HepG2 (cell line): ENCODE measurements around the gene CDKN1C. TPM values are rescaled to one million over a fixed set of nuclear protein-coding genes. Genes with fewer than 3 reads are reported as not detected.

ENCODE experiments used
- ATAC-seq: fragments of 200-7000 bp; cut with Tn5 transposase; 3 replicates; pipeline ENCODE4 v1.9.1; 2020; ENCODE audit warnings: mild to moderate bottlenecking, moderate library complexity
- BruUV-seq: library from RNA; stranded (reverse); fragments of 400-500 nt; replicated peaks from 2 replicates; lab custom pipeline; 2021; lab: Mats Ljungman, UMichigan
- CTCF ChIA-PET: fragments of 300-600 bp; formaldehyde crosslinking; extraction: SDS; loops from one replicate; lab custom pipeline; 2021; ENCODE audit warnings: low total read pairs, inconsistent platforms, low intra/inter-chr PET ratio; lab: Yijun Ruan, JAX
- POLR2A ChIA-PET: fragments of 350-600 bp; sonication (Branson Sonifier 250); formaldehyde crosslinking; loops from one replicate; lab custom pipeline; 2020; ENCODE audit warnings: antibody characterized with exemption, inconsistent platforms; lab: Yijun Ruan, JAX
- DNase-seq: peaks from one replicate; pipeline ENCODE4 v3.0.0-alpha.2; 2015; ENCODE audit warnings: low spot score
- FAIRE-seq: peaks from 3 replicates; lab custom pipeline; 2011; peaks lifted over from hg19 to GRCh38; lab: Jason Lieb, UNC
- H2AFZ ChIP-seq: one replicate; pipeline ENCODE4 v1.6.1; 2011; ENCODE audit warnings: low read length, inconsistent platforms
- H3K27ac ChIP-seq: fragments of 300-600 bp; 3 replicates; pipeline ENCODE4 v1.8.0; 2011; ENCODE audit warnings: mixed run types, mild to moderate bottlenecking, mixed read lengths, low read length, inconsistent platforms; ENCODE audit not compliant: insufficient read depth; ENCODE audit errors: extremely low read length
- H3K27me3 ChIP-seq, 2 experiments: fragments of 200-600 bp in 1 of 2; 2 replicates in 1 of 2; 3 replicates in 1 of 2; pipeline versions ENCODE4 v1.6.0 to v1.8.0; 2011; ENCODE audit warnings: low read length in 2 of 2, mild to moderate bottlenecking in 2 of 2, moderate library complexity in 2 of 2, inconsistent platforms in 1 of 2; ENCODE audit not compliant: insufficient read depth in 2 of 2, control insufficient read depth in 1 of 2
- H3K36me3 ChIP-seq, 2 experiments: fragments of 200-600 bp in 1 of 2; replicated peaks in 1 of 2; 2 replicates in 1 of 2; 3 replicates in 1 of 2; pipeline versions ENCODE4 v1.5.1 to v1.8.0; 2011; ENCODE audit warnings: low read length in 2 of 2, inconsistent platforms in 1 of 2; ENCODE audit not compliant: insufficient read depth in 2 of 2, control insufficient read depth in 1 of 2
- H3K4me1 ChIP-seq: 2 replicates; pipeline ENCODE4 v1.5.1; 2012; ENCODE audit warnings: low read length, inconsistent platforms; ENCODE audit not compliant: insufficient read depth
- H3K4me2 ChIP-seq: 2 replicates; pipeline ENCODE4 v1.6.0; 2011; ENCODE audit warnings: low read depth, low read length, inconsistent platforms
- H3K4me3 ChIP-seq, 3 experiments: fragments of 200-600 bp in 1 of 3; sonication (generic), shearing (Covaris generic) in 1 of 3; replicated peaks in 1 of 3; 2 replicates each; pipeline ENCODE4 v1.5.1; 2011 to 2016; ENCODE audit warnings: low read length in 3 of 3, inconsistent platforms in 2 of 3, low read depth in 2 of 3, mild to moderate bottlenecking in 2 of 3, control low read depth in 1 of 3, mixed read lengths in 1 of 3; ENCODE audit not compliant: insufficient read depth in 1 of 3
- H3K79me2 ChIP-seq: one replicate; pipeline ENCODE4 v1.6.1; 2011; ENCODE audit warnings: low read length, inconsistent platforms; ENCODE audit not compliant: insufficient read depth
- H3K9ac ChIP-seq: 2 replicates; pipeline ENCODE4 v1.6.0; 2011; ENCODE audit warnings: mild to moderate bottlenecking, low read depth, low read length, inconsistent platforms; ENCODE audit not compliant: insufficient read depth
- H3K9me3 ChIP-seq: 2 replicates; pipeline ENCODE4 v1.5.1; 2012; ENCODE audit warnings: mild to moderate bottlenecking, low read length
- H4K20me1 ChIP-seq: 2 replicates; pipeline ENCODE4 v1.6.0; 2011; ENCODE audit warnings: inconsistent platforms, mild to moderate bottlenecking, low read length, moderate library complexity; ENCODE audit not compliant: insufficient read depth
- ZNF260 ChIP-seq: sonication (generic); formaldehyde crosslinking; IDR thresholded peaks from 2 replicates; pipeline ENCODE4 v1.4.0; 2020; ENCODE audit warnings: missing genetic modification reagents, low read depth, mild to moderate bottlenecking, borderline replicate concordance
- whole genome bisulfite sequencing: methylation state at CpG from one replicate; pipeline ENCODE4 v1.1.6; 2017; ENCODE audit warnings: low lambda C conversion rate; 5-methylcytosine and 5-hydroxymethylcytosine counted together
- in situ Hi-C: cut with HindIII; loops from 2 replicates; pipeline ENCODE4 v1.10.0; 2017; ENCODE audit warnings: low pct_unique_long_range_greater_than_20kb; ENCODE audit not compliant: extremely low pct_ligation_motif_present
- intact Hi-C: fragments of 100-400 bp; cut with micrococcal nuclease; formaldehyde crosslinking; loops from one replicate; pipeline ENCODE4 v1.10.0; 2022; ENCODE audit not compliant: unreplicated experiment
- polyA plus RNA-seq, 8 experiments: library from polyadenylated mRNA; depleted of rRNA in 3 of 8; stranded (reverse) in 7 of 8; unstranded in 1 of 8; fragments of >200 nt; fragmentation: Illumina TruSeq in 4 of 8; extraction: Trizol in 4 of 8; gene quantifications; 2 replicates each; pipeline versions ENCODE4 v1.2.1 to v1.2.3, GENCODE V29; 2011 to 2016; ENCODE audit warnings: low read depth in 4 of 8, missing spikeins in 1 of 8, mixed read lengths in 1 of 8; ENCODE audit not compliant: insufficient read depth in 1 of 8
- total RNA-seq, 5 experiments: library from RNA; depleted of rRNA; stranded (reverse); fragments of >200 nt; fragmentation: Illumina TruSeq; extraction: Trizol; gene quantifications; 2 replicates each; pipeline ENCODE4 v1.2.3, GENCODE V29; 2016; ENCODE audit warnings: low read depth in 1 of 5
- TF ChIP-seq, protein P1 (sequence below): sonication (generic); formaldehyde crosslinking; IDR thresholded peaks from 2 replicates; pipeline ENCODE4 v1.5.1; 2020; ENCODE audit warnings: mild to moderate bottlenecking, missing genetic modification reagents, moderate library complexity

The CDKN1C gene
- total and polyA plus RNA-seq, 2 of the 13 experiments (the other 11 are each of a cell fraction or from before 2014, with no cell fraction given), result not detected

- Histone ChIP-seq H3K79me2 (no peaks in the 10 kb centered on the region), H3K27ac (no peak overlapping the region), H3K36me3 (no peaks in the 10 kb centered on the region), H3K27me3 (peaks cover 14 to 89% of the 10 kb centered on the region in 2 experiments), H3K9ac (no peak overlapping the region), H3K9me3 (no peaks in the 10 kb centered on the region), H3K4me2 (no peak overlapping the region), H3K4me3 (no peak overlapping the region), H2AFZ (no peak overlapping the region), H4K20me1 (peaks cover 7% of the 10 kb centered on the region; the same call in 1 of the 2 replicates), H3K4me1 (peaks cover 31% of the 10 kb centered on the region)
- intact Hi-C loops (no loop called here), in situ Hi-C loops (no loop called here)
- FAIRE-seq, result no peak
- no peak for ATAC-seq
- ChIA-PET CTCF (no interaction called here), POLR2A (no interaction called here)
- WGBS, result 76% methylated on average over 9 of the region's 16 CpGs
- BruUV-seq, result no TSS peak
- TF ChIP-seq ZNF260 (CRISPR knock-in tag), result no peak
- TF ChIP-seq, protein P1, sequence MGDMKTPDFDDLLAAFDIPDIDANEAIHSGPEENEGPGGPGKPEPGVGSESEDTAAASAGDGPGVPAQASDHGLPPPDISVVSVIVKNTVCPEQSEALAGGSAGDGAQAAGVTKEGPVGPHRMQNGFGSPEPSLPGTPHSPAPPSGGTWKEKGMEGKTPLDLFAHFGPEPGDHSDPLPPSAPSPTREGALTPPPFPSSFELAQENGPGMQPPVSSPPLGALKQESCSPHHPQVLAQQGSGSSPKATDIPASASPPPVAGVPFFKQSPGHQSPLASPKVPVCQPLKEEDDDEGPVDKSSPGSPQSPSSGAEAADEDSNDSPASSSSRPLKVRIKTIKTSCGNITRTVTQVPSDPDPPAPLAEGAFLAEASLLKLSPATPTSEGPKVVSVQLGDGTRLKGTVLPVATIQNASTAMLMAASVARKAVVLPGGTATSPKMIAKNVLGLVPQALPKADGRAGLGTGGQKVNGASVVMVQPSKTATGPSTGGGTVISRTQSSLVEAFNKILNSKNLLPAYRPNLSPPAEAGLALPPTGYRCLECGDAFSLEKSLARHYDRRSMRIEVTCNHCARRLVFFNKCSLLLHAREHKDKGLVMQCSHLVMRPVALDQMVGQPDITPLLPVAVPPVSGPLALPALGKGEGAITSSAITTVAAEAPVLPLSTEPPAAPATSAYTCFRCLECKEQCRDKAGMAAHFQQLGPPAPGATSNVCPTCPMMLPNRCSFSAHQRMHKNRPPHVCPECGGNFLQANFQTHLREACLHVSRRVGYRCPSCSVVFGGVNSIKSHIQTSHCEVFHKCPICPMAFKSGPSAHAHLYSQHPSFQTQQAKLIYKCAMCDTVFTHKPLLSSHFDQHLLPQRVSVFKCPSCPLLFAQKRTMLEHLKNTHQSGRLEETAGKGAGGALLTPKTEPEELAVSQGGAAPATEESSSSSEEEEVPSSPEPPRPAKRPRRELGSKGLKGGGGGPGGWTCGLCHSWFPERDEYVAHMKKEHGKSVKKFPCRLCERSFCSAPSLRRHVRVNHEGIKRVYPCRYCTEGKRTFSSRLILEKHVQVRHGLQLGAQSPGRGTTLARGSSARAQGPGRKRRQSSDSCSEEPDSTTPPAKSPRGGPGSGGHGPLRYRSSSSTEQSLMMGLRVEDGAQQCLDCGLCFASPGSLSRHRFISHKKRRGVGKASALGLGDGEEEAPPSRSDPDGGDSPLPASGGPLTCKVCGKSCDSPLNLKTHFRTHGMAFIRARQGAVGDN, result 0 out of 2 replicates have a peak, but pooled peaks have one; percentile 11
- no peak for DNase-seq
Observed at GRCh38 chr11:2842876-2843275, 42.7 kb downstream of the CDKN1C start.
